Stimulated activated naive B cell treated with anti-CD40 and anti-IgM and Interleukin-4, amounts not matched to agents 10 μg/mL and 1 μg/mL and 100 μg/mL, for 72 hours (primary cell): ENCODE measurements around the gene RNF41.

Experiments used
- ATAC-seq, 2 donors: fragments of 150-1000 bp; cut with Tn5 transposase; replicated peaks; 2 replicates each; pipeline ENCODE4 v1.10.0; 2021; ENCODE audit warnings: moderate library complexity in 1 of 2
- DNase-seq: peaks from one replicate; pipeline ENCODE4 v3.0.0; 2021
- H3K27ac Mint-ChIP-seq: one replicate; pipeline ENCODE4 v1.8.0; 2022; ENCODE audit warnings: mild to moderate bottlenecking, mixed read lengths
- H3K27me3 Mint-ChIP-seq, 2 donors: one replicate each; pipeline ENCODE4 v1.8.0; 2022; ENCODE audit warnings: mixed read lengths in 2 of 2
- H3K36me3 Mint-ChIP-seq, 2 donors: one replicate each; pipeline ENCODE4 v1.8.0; 2022; ENCODE audit warnings: mixed read lengths in 2 of 2, mild to moderate bottlenecking in 1 of 2
- H3K4me1 Mint-ChIP-seq, 2 donors: one replicate each; pipeline ENCODE4 v1.8.0; 2022; ENCODE audit warnings: mixed read lengths in 2 of 2, mild to moderate bottlenecking in 1 of 2
- H3K4me3 Mint-ChIP-seq, 2 donors: one replicate each; pipeline ENCODE4 v1.8.0; 2022; ENCODE audit warnings: mild to moderate bottlenecking in 2 of 2, mixed read lengths in 2 of 2, moderate library complexity in 1 of 2
- H3K9me3 Mint-ChIP-seq, 2 donors: one replicate each; pipeline ENCODE4 v1.8.0; 2022; ENCODE audit warnings: mixed read lengths in 2 of 2, mild to moderate bottlenecking in 1 of 2

RNF41 gene

GRCh38 chr12:56234746-56235436 lies 13.2 kb upstream of the RNF41 start:
- ATAC-seq: no peak
- no peaks in the 10 kb centered on the region for H3K27me3 Mint-ChIP-seq
- H3K4me3 Mint-ChIP-seq: no peak overlapping the region
- H3K4me1 Mint-ChIP-seq: peaks cover 4 to 5% of the 10 kb centered on the region in 2 donors
- no peaks in the 10 kb centered on the region for H3K9me3 Mint-ChIP-seq
- DNase-seq: no peak
- peaks cover 2 to 26% of the 10 kb centered on the region in 2 donors for H3K36me3 Mint-ChIP-seq
- H3K27ac Mint-ChIP-seq: peak overlapping the region; percentile 83

- Mint-ChIP-seq H3K4me1 (peaks cover 4 to 5% of the 10 kb centered on the region in 2 donors), H3K36me3 (peaks cover 11 to 24% of the 10 kb centered on the region in 2 donors), H3K27ac (no peak overlapping the region), H3K9me3 (no peaks in the 10 kb centered on the region), H3K4me3 (no peak overlapping the region), H3K27me3 (no peaks in the 10 kb centered on the region)
- ATAC-seq (no peak), DNase-seq (no peak)
These were observed 9.5 kb upstream of the RNF41 start for GRCh38 chr12:56231184-56231582.

GRCh38 chr12:56230432-56231183 lies 8.9 kb upstream of the RNF41 start:
- peak overlapping the region; percentile 42 for H3K27ac Mint-ChIP-seq
- no peak for DNase-seq
- no peak overlapping the region for H3K4me3 Mint-ChIP-seq
- no peaks in the 10 kb centered on the region for H3K27me3 Mint-ChIP-seq
- H3K9me3 Mint-ChIP-seq: no peaks in the 10 kb centered on the region
- H3K4me1 Mint-ChIP-seq: peaks cover 4 to 7% of the 10 kb centered on the region in 2 donors
- no peak for ATAC-seq
- H3K36me3 Mint-ChIP-seq: peaks cover 13 to 24% of the 10 kb centered on the region in 2 donors

GRCh38 chr12:56229916-56230431 lies 8.3 kb upstream of the RNF41 start, which contains the start of gene SLC39A5:
TSS of gene SLC39A5 (plus strand) at chr12:56230051. CDS start at chr12:56231275, 1,224 bp downstream.
- Mint-ChIP-seq H3K9me3 (no peaks in the 10 kb centered on the region), H3K27me3 (no peaks in the 10 kb centered on the region), H3K36me3 (peaks cover 15 to 28% of the 10 kb centered on the region in 2 donors), H3K4me3 (no peak within 1 kb of the TSS), H3K4me1 (peaks cover 11 to 13% of the 10 kb centered on the region in 2 donors), H3K27ac (peak within 1 kb of the TSS; percentile 47)
- DNase-seq (no peak), ATAC-seq (no peak)

- ATAC-seq (no peak), DNase-seq (no peak)
- Mint-ChIP-seq H3K4me1 (peaks cover 16 to 20% of the 10 kb centered on the region in 2 donors), H3K9me3 (no peaks in the 10 kb centered on the region), H3K4me3 (no peak overlapping the region), H3K36me3 (peaks cover 16 to 28% of the 10 kb centered on the region in 2 donors), H3K27ac (no peak overlapping the region), H3K27me3 (no peaks in the 10 kb centered on the region)
These were observed 7.4 kb upstream of the RNF41 start for GRCh38 chr12:56229082-56229481.

GRCh38 chr12:56224954-56225353 lies 3.2 kb upstream of the RNF41 start:
- no peaks in the 10 kb centered on the region for H3K27me3 Mint-ChIP-seq
- H3K4me3 Mint-ChIP-seq: peak overlapping the region; percentile 86 to 92
- H3K4me1 Mint-ChIP-seq: peaks cover 28 to 43% of the 10 kb centered on the region in 2 donors
- peak overlapping the region; percentile 91 for H3K27ac Mint-ChIP-seq
- no peak for ATAC-seq
- no peak for DNase-seq
- H3K9me3 Mint-ChIP-seq: no peaks in the 10 kb centered on the region
- H3K36me3 Mint-ChIP-seq: peaks cover 16 to 35% of the 10 kb centered on the region in 2 donors

- Mint-ChIP-seq H3K9me3 (no peaks in the 10 kb centered on the region), H3K4me3 (peak within 1 kb of the TSS; percentile 86 to 92), H3K4me1 (peaks cover 29 to 42% of the 10 kb centered on the region in 2 donors), H3K27ac (peak within 1 kb of the TSS; percentile 91), H3K36me3 (peaks cover 11 to 29% of the 10 kb centered on the region in 2 donors), H3K27me3 (no peaks in the 10 kb centered on the region)
- DNase-seq (peak; percentile 95), ATAC-seq (peak; percentile 83 to 85)
These were observed 2.5 kb upstream of the RNF41 start, which contains the start of gene NABP2 for GRCh38 chr12:56224102-56224701. TSS of gene NABP2 (plus strand) at chr12:56224342. CDS start at chr12:56224857, 515 bp downstream.

GRCh38 chr12:56223571-56224101 lies 1.9 kb upstream of the RNF41 start:
- no peaks in the 10 kb centered on the region for H3K27me3 Mint-ChIP-seq
- ATAC-seq (no peak), DNase-seq (no peak)
- peak overlapping the region; percentile 86 to 92 for H3K4me3 Mint-ChIP-seq
- H3K9me3 Mint-ChIP-seq: no peaks in the 10 kb centered on the region
- peaks cover 29 to 42% of the 10 kb centered on the region in 2 donors for H3K4me1 Mint-ChIP-seq
- H3K36me3 Mint-ChIP-seq: peaks cover 9 to 27% of the 10 kb centered on the region in 2 donors
- peak overlapping the region; percentile 76 for H3K27ac Mint-ChIP-seq

- Mint-ChIP-seq H3K4me1 (peaks cover 29 to 42% of the 10 kb centered on the region in 2 donors), H3K27me3 (no peaks in the 10 kb centered on the region), H3K4me3 (peak overlapping the region; percentile 92 to 96), H3K27ac (peak overlapping the region; percentile 99), H3K36me3 (peaks cover 9 to 24% of the 10 kb centered on the region in 2 donors), H3K9me3 (no peaks in the 10 kb centered on the region)
- DNase-seq: no peak
- no peak for ATAC-seq
These were observed 791 bp upstream of the RNF41 start for GRCh38 chr12:56222531-56222895.

GRCh38 chr12:56221232-56221756 lies 428 bp downstream of the RNF41 start:
- ATAC-seq (peak; percentile 11 to 22), DNase-seq (no peak)
- Mint-ChIP-seq H3K36me3 (peaks cover 13 to 23% of the 10 kb centered on the region in 2 donors), H3K4me3 (peak overlapping the region; percentile 92 to 96), H3K9me3 (no peaks in the 10 kb centered on the region), H3K27me3 (no peaks in the 10 kb centered on the region), H3K27ac (peak overlapping the region; percentile 99), H3K4me1 (peaks cover 33 to 49% of the 10 kb centered on the region in 2 donors)

- Mint-ChIP-seq H3K27me3 (no peaks in the 10 kb centered on the region), H3K27ac (peak overlapping the region; percentile 99), H3K4me3 (peak overlapping the region; percentile 92 to 96), H3K36me3 (peaks cover 11 to 22% of the 10 kb centered on the region in 2 donors), H3K4me1 (peaks cover 33 to 49% of the 10 kb centered on the region in 2 donors), H3K9me3 (no peaks in the 10 kb centered on the region)
- peak; percentile 9 for DNase-seq
- ATAC-seq: peak; percentile 25 to 28
These were observed 1.0 kb downstream of the RNF41 start for GRCh38 chr12:56220611-56221231.

- H3K9me3 Mint-ChIP-seq: no peaks in the 10 kb centered on the region
- no peak for ATAC-seq
These were observed 1.9 kb downstream of the RNF41 start for GRCh38 chr12:56219840-56220239.

GRCh38 chr12:56216461-56216860 lies 5.3 kb downstream of the RNF41 start:
- H3K4me1 Mint-ChIP-seq: peaks cover 13 to 24% of the 10 kb centered on the region in 2 donors
- H3K9me3 Mint-ChIP-seq: no peaks in the 10 kb centered on the region
- no peak overlapping the region for H3K27ac Mint-ChIP-seq
- no peak overlapping the region for H3K4me3 Mint-ChIP-seq
- H3K36me3 Mint-ChIP-seq: peaks cover 25 to 29% of the 10 kb centered on the region in 2 donors
- H3K27me3 Mint-ChIP-seq: no peaks in the 10 kb centered on the region
- ATAC-seq (no peak), DNase-seq (no peak)

More at GRCh38 chr12:56219840-56220239, 1.9 kb downstream of the RNF41 start:
- Mint-ChIP-seq H3K36me3 (peaks cover 14 to 22% of the 10 kb centered on the region in 2 donors), H3K27me3 (no peaks in the 10 kb centered on the region), H3K4me3 (peak overlapping the region; percentile 32 to 92), H3K27ac (no peak overlapping the region), H3K4me1 (peaks cover 25 to 47% of the 10 kb centered on the region in 2 donors)
- DNase-seq: no peak
